Measurements from ENCODE around the gene CCDC194.

GRCh38 chr19:17404621-17405249 lies 10.7 kb upstream of the CCDC194 start:
- TF ChIP-seq, protein P1, sequence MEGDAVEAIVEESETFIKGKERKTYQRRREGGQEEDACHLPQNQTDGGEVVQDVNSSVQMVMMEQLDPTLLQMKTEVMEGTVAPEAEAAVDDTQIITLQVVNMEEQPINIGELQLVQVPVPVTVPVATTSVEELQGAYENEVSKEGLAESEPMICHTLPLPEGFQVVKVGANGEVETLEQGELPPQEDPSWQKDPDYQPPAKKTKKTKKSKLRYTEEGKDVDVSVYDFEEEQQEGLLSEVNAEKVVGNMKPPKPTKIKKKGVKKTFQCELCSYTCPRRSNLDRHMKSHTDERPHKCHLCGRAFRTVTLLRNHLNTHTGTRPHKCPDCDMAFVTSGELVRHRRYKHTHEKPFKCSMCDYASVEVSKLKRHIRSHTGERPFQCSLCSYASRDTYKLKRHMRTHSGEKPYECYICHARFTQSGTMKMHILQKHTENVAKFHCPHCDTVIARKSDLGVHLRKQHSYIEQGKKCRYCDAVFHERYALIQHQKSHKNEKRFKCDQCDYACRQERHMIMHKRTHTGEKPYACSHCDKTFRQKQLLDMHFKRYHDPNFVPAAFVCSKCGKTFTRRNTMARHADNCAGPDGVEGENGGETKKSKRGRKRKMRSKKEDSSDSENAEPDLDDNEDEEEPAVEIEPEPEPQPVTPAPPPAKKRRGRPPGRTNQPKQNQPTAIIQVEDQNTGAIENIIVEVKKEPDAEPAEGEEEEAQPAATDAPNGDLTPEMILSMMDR (IDR thresholded peaks at IDR 0.05): no peak
- no peak for TF ChIP-seq POLR2A (IDR thresholded peaks at IDR 0.05)
